NCI-H1105 (cell line): ENCODE data around the gene TTLL9.

Experiments used
- DNase-seq: peaks from one replicate; lab custom pipeline; 2025; lab: John Stamatoyannopoulos, UW

Gene TTLL9

GRCh38 chr20:31945785-31946184 is 75.4 kb downstream of the TTLL9 start:
- DNase-seq = no peak

- DNase-seq = no peak
Observed at GRCh38 chr20:31948008-31948407, 77.6 kb downstream of the TTLL9 start.

GRCh38 chr20:31949877-31950646 is 79.6 kb downstream of the TTLL9 start:
- no peak for DNase-seq

GRCh38 chr20:31951203-31951529 is 80.7 kb downstream of the TTLL9 start:
- DNase-seq = no peak

- peak; percentile 96 for DNase-seq
Observed at GRCh38 chr20:31951530-31952453, 81.4 kb downstream of the TTLL9 start, which contains the start of gene PDRG1. TSS of gene PDRG1 (minus strand) at chr20:31952046. CDS start at chr20:31951961, 85 bp downstream.

- no peak for DNase-seq
Observed at GRCh38 chr20:31953556-31954148, 83.2 kb downstream of the TTLL9 start.

GRCh38 chr20:31954500-31954899 is 84.1 kb downstream of the TTLL9 start:
- DNase-seq = no peak

- no peak for DNase-seq
Observed at GRCh38 chr20:31956556-31957526, 86.4 kb downstream of the TTLL9 start.

- DNase-seq = no peak
Observed at GRCh38 chr20:31962761-31963160, 92.3 kb downstream of the TTLL9 start.

- no peak for DNase-seq
Observed at GRCh38 chr20:31963889-31964288, 93.5 kb downstream of the TTLL9 start.

GRCh38 chr20:31966991-31967655 is 96.7 kb downstream of the TTLL9 start:
- peak; percentile 1 for DNase-seq

GRCh38 chr20:31967830-31968249 is 97.4 kb downstream of the TTLL9 start, which contains the start of gene XKR7:
TSS of gene XKR7 (plus strand) at chr20:31968151. CDS start at chr20:31968176, 25 bp downstream.
- DNase-seq = peak; percentile 69

GRCh38 chr20:31968291-31969126 is 98.1 kb downstream of the TTLL9 start:
- peak; percentile 16 for DNase-seq

- no peak for DNase-seq
Observed at GRCh38 chr20:31969991-31970390, 99.6 kb downstream of the TTLL9 start.

GRCh38 chr20:31972471-31973021 is 102.1 kb downstream of the TTLL9 start:
- no peak for DNase-seq

- DNase-seq = no peak
Observed at GRCh38 chr20:31974296-31974695, 103.9 kb downstream of the TTLL9 start.

GRCh38 chr20:31974951-31975487 is 104.6 kb downstream of the TTLL9 start:
- DNase-seq = no peak

GRCh38 chr20:31975874-31976273 is 105.4 kb downstream of the TTLL9 start:
- no peak for DNase-seq

- no peak for DNase-seq
Observed at GRCh38 chr20:31977080-31977479, 106.6 kb downstream of the TTLL9 start.
